ENCODE measurements around the gene CASD1.

Gene CASD1

GRCh38 chr7:94605031-94605430 lies 95.4 kb downstream of the CASD1 start:
- Histone ChIP-seq H3K9me3 (ENCODE audit: severe bottlenecking) (no peaks in the 10 kb centered on the region), H3K27ac (ENCODE audit: poor library complexity, severe bottlenecking) (no peak overlapping the region), H3K36me3 (ENCODE audit: low read depth) (peaks cover 10% of the 10 kb centered on the region), H3K4me3 (ENCODE audit: severe bottlenecking) (no peak overlapping the region), H3K27me3 (ENCODE audit: insufficient read depth, poor library complexity, severe bottlenecking) (no peaks in the 10 kb centered on the region), H3K4me1 (ENCODE audit: insufficient read depth, poor library complexity, severe bottlenecking) (no peaks in the 10 kb centered on the region)
- ATAC-seq (ENCODE audit: low read depth) (no peak), DNase-seq (ENCODE audit: low spot score) (no peak)
- TF ChIP-seq, protein P1, sequence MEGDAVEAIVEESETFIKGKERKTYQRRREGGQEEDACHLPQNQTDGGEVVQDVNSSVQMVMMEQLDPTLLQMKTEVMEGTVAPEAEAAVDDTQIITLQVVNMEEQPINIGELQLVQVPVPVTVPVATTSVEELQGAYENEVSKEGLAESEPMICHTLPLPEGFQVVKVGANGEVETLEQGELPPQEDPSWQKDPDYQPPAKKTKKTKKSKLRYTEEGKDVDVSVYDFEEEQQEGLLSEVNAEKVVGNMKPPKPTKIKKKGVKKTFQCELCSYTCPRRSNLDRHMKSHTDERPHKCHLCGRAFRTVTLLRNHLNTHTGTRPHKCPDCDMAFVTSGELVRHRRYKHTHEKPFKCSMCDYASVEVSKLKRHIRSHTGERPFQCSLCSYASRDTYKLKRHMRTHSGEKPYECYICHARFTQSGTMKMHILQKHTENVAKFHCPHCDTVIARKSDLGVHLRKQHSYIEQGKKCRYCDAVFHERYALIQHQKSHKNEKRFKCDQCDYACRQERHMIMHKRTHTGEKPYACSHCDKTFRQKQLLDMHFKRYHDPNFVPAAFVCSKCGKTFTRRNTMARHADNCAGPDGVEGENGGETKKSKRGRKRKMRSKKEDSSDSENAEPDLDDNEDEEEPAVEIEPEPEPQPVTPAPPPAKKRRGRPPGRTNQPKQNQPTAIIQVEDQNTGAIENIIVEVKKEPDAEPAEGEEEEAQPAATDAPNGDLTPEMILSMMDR (IDR thresholded peaks at IDR 0.05; ENCODE audit: poor library complexity, severe bottlenecking), result no peak

Data from RWPE2 (cell line).